GM10266 (cell line): ENCODE results near the gene SHISA7.

Source experiments
- DNase-seq: peaks from one replicate; pipeline ENCODE4 v3.0.0; 2012; ENCODE audit errors: extremely low spot score
- TF ChIP-seq, protein P1 (sequence below): IDR thresholded peaks from 2 replicates; pipeline ENCODE4 v1.5.1; 2012; ENCODE audit warnings: mild to moderate bottlenecking, low read depth; ENCODE audit not compliant: control insufficient read depth, insufficient read depth; ENCODE audit errors: missing control alignments

SHISA7 gene

GRCh38 chr19:55441692-55442321, 1.3 kb downstream of the SHISA7 start:
- DNase-seq, result no peak
- TF ChIP-seq, protein P1, sequence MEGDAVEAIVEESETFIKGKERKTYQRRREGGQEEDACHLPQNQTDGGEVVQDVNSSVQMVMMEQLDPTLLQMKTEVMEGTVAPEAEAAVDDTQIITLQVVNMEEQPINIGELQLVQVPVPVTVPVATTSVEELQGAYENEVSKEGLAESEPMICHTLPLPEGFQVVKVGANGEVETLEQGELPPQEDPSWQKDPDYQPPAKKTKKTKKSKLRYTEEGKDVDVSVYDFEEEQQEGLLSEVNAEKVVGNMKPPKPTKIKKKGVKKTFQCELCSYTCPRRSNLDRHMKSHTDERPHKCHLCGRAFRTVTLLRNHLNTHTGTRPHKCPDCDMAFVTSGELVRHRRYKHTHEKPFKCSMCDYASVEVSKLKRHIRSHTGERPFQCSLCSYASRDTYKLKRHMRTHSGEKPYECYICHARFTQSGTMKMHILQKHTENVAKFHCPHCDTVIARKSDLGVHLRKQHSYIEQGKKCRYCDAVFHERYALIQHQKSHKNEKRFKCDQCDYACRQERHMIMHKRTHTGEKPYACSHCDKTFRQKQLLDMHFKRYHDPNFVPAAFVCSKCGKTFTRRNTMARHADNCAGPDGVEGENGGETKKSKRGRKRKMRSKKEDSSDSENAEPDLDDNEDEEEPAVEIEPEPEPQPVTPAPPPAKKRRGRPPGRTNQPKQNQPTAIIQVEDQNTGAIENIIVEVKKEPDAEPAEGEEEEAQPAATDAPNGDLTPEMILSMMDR, result no peak

- TF ChIP-seq, protein P1, result no peak
- no peak for DNase-seq
Observed at GRCh38 chr19:55441319-55441691, 1.8 kb downstream of the SHISA7 start.

DNA sequence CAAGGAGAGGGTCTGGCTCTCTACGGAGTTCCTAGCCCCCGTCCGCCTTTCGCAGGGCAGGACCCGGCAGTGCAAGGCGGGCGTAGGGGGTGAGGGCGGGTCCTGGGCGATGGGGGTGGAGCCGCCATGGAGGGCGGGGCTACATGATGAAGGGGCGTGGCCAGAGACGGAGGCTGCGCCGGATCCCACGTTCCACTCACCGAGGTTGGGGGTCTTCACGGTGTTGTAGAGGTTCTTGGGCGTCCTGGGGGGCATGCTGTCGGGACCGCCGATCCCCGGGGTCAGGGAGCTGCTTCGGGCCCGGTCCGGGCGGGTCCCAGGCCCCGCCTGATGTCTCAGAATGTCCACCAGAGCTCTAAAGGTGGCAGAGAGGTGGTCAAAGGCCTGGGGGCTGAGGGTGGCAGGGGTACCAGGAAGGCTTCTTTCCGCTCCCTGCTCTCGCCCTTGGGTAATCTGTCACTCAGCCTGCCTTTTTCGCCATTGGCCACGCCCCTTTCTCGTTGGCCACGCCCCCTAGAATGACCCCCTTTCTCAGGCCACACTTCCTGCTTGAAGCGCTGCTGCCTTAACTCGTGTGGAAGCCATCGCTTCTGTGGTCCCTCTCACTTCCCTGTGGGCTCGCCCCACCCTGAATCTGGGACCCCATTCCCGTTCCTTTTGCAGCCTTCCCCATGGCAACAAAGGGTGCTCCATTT, 2.5 kb downstream of the SHISA7 start:
- peak; percentile 48 for DNase-seq
- TF ChIP-seq, protein P1, result no peak

GRCh38 chr19:55439052-55439451, 4.0 kb downstream of the SHISA7 start:
- no peak for DNase-seq
- TF ChIP-seq, protein P1, result no peak

DNA sequence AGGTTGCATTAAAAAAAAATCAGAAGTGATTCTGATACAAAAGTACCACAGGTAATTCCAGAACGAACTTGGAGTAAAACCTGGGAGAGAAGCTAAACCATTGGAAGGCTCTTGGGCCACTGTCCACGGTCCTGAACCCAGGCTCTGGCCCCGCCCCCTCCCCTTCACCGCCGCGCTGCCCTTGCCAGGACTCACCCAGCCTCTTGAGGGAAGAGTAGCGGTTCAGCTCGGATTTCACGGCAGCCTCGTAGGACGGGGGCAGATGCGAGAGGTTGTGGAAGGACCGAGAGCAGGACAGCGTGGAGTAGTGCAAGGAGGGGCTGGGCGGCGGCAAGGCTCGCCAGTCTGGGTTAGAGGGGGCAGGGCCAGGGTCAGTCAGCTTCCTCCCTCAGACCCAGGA, 5.7 kb downstream of the SHISA7 start:
- peak; percentile 61 for DNase-seq

DNA sequence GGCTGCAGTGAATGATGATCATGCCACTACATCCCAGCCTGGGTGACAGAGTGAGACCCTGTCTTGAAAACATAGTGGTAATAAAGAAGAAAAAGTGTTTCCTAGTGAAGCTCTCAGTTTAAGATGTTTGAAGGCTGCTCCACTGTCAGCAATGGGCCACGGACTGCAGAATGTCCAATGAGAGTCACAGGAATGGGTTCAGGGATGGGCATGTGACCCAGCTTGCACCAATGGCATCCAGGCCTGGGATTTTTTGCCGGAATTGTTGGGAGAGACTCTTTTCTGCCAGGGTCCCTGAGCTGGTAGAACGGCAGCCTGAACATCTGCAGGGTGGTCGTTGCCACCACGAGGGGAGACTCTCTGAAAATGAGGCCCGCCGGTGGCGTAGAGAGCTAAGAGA, 6.3 kb downstream of the SHISA7 start:
- TF ChIP-seq, protein P1, result no peak

More for the DNA sequence above, 5.7 kb downstream of the SHISA7 start:
- TF ChIP-seq, protein P1, result no peak

GRCh38 chr19:55435020-55435419, 8.1 kb downstream of the SHISA7 start:
- TF ChIP-seq, protein P1, result no peak
- no peak for DNase-seq

More for the DNA sequence above, 6.3 kb downstream of the SHISA7 start:
- DNase-seq, result no peak
